NT2/D1 (cell line): ENCODE results near the gene DPM3.

Experiments
- SUZ12 ChIP-seq: IDR thresholded peaks from 2 replicates; pipeline ENCODE4 v1.6.1; 2011; ENCODE audit not compliant: insufficient read length, insufficient read depth; ENCODE audit errors: extremely low read depth
- YY1 ChIP-seq: IDR thresholded peaks from 2 replicates; pipeline ENCODE4 v1.6.1; 2011; ENCODE audit not compliant: insufficient read length, insufficient read depth
- ZNF274 ChIP-seq: IDR thresholded peaks from 2 replicates; pipeline ENCODE4 v1.6.1; 2011; ENCODE audit warnings: mild to moderate bottlenecking, low read depth, low read length

- no peak for TF ChIP-seq ZNF274
- no peak for TF ChIP-seq YY1
- TF ChIP-seq SUZ12 = no peak
These were observed 39.0 kb upstream of the DPM3 start for GRCh38 chr1:155179112-155180031.
